ENCODE measurements around the gene SIX5. TPM values are rescaled to one million over a fixed set of nuclear protein-coding genes. Genes with fewer than 3 reads are reported as not detected.

Gene SIX5
- total and polyA plus RNA-seq, 9 of the 15 experiments (the other 6 are each of a cell fraction or from before 2014, with no cell fraction given), result 1.4 to 17.2 (median 7.4) TPM; not detected in 2

- TF ChIP-seq RBM25 (IDR thresholded peaks at IDR 0.05; ENCODE audit: low read depth, low read length, severe bottlenecking), result no peak
- no peak for TF ChIP-seq RAD21 (CRISPR knock-in tag; conservative IDR thresholded peaks at IDR 0.05 in 1 of 2, IDR thresholded peaks at IDR 0.05 in 1 of 2)
- TF ChIP-seq THRB (CRISPR knock-in tag; conservative IDR thresholded peaks at IDR 0.05), result 0 out of 2 replicates have a peak, but pooled peaks have one; percentile 67
- no peak for TF ChIP-seq TSHZ1 (CRISPR knock-in tag; IDR thresholded peaks at IDR 0.05)
- no peak for TF ChIP-seq ZBTB5 (IDR thresholded peaks at IDR 0.05)
- TF ChIP-seq EP300 (IDR thresholded peaks at IDR 0.05; ENCODE audit: low read length), result no peak
- TF ChIP-seq CLOCK (CRISPR knock-in tag; IDR thresholded peaks at IDR 0.05; ENCODE audit: borderline replicate concordance), result no peak
- TF ChIP-seq KDM5B (IDR thresholded peaks at IDR 0.05; ENCODE audit: insufficient replicate concordance, low read depth, low read length), result no peak
- TF ChIP-seq ID3 (CRISPR knock-in tag; IDR thresholded peaks at IDR 0.05), result no peak
- TF ChIP-seq ID3 (tag; IDR thresholded peaks at IDR 0.05), result no peak
- TF ChIP-seq MTA1 (IDR thresholded peaks at IDR 0.05; ENCODE audit: borderline replicate concordance), result no peak
- TF ChIP-seq SUPT5H (IDR thresholded peaks at IDR 0.05), result 0 out of 2 replicates have a peak, but pooled peaks have one; percentile 13
- 0 out of 2 replicates have a peak, but pooled peaks have one; percentile 47 for TF ChIP-seq LARP7 (IDR thresholded peaks at IDR 0.05)
- peak; percentile 64 for TF ChIP-seq MYC (IDR thresholded peaks at IDR 0.05; ENCODE audit: low read depth, low read length)
- peak; percentile 46; the same call in 1 of the 2 replicates for TF ChIP-seq MYC (CRISPR knock-in tag; IDR thresholded peaks at IDR 0.05; ENCODE audit: borderline replicate concordance, low read depth)
- no peak for TF ChIP-seq PHTF2 (CRISPR knock-in tag; IDR thresholded peaks at IDR 0.05)
Measured at GRCh38 chr19:45716359-45717130, 52.5 kb downstream of the SIX5 start (continued).
